Retinal pigment epithelial cell (primary cell): ENCODE results near the gene SLC29A1.

Experiments used
- DNase-seq: peaks from one replicate; pipeline ENCODE4 v3.0.0-alpha.2; 2010; ENCODE audit warnings: low read depth
- H3K4me3 ChIP-seq: 2 replicates; pipeline ENCODE4 v1.5.1; 2011; ENCODE audit warnings: mild to moderate bottlenecking, low read length, control low read depth, moderate library complexity
- TF ChIP-seq, protein P1 (sequence below): conservative IDR thresholded peaks from 2 replicates; pipeline ENCODE4 v1.5.1; 2011; ENCODE audit warnings: low read depth, low read length, control low read depth, inconsistent platforms

SLC29A1 gene

DNA sequence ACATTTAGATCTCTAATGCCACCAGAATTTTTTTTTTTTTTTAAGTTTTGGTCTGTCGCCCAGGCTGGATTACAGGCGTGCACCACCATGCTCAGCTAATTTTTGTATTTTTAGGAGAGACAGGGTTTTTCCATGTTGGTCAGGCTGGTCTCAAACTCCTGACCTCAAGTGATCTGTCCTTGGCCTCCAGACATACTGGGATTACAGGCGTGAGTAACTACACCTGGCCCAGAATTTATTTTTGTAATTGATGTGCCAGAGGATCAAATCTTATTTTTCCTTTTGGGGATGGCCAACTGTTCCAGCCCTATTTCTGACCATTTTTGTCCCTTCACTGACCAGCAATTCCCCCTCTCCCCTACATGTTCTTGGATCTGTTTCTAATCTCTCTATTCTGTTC lies 24.7 kb upstream of the SLC29A1 start:
- TF ChIP-seq, protein P1, sequence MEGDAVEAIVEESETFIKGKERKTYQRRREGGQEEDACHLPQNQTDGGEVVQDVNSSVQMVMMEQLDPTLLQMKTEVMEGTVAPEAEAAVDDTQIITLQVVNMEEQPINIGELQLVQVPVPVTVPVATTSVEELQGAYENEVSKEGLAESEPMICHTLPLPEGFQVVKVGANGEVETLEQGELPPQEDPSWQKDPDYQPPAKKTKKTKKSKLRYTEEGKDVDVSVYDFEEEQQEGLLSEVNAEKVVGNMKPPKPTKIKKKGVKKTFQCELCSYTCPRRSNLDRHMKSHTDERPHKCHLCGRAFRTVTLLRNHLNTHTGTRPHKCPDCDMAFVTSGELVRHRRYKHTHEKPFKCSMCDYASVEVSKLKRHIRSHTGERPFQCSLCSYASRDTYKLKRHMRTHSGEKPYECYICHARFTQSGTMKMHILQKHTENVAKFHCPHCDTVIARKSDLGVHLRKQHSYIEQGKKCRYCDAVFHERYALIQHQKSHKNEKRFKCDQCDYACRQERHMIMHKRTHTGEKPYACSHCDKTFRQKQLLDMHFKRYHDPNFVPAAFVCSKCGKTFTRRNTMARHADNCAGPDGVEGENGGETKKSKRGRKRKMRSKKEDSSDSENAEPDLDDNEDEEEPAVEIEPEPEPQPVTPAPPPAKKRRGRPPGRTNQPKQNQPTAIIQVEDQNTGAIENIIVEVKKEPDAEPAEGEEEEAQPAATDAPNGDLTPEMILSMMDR: no peak
- H3K4me3 ChIP-seq: no peak overlapping the region
- DNase-seq: no peak

DNA sequence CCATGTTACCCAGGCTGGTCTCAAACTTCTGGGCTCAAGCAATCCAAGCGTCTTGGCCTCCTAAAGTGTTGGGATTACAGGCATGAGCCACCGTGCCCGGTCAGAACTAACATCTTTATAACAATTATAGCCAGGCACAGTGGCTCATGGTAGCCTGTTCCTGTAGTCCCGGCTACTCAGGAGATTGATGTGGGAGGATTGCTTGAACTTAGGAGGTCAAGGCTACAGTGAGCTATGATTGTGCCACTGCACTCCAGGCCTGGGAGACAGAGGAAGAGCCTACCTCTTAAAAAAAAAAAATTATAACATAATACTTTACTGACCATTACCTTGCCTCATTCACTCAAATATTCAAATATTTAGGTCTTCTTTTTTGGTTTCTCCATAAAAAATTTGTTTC lies 23.5 kb upstream of the SLC29A1 start:
- no peak overlapping the region for H3K4me3 ChIP-seq
- TF ChIP-seq, protein P1: no peak
- no peak for DNase-seq

DNA sequence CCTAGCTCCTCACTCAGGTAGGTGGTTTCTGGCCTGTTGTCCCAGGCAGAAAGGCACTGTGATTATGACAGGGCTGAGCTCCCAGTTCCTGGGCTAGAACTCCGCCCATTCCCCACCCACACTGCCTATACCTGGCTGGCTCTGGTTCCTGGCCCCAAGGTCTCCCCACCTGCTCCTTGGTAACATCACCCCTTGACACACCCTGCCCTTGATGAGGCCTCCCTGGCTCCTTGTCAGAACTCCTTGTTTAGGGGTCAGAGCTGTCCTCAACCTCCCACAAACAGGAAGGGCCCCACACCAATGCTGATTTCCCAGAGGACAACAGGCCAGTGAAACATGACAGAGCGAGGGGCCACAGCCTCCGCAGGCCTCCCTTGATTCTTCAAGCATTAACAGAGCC lies 22.2 kb upstream of the SLC29A1 start:
- DNase-seq: no peak
- no peak overlapping the region for H3K4me3 ChIP-seq
- TF ChIP-seq, protein P1: no peak

DNA sequence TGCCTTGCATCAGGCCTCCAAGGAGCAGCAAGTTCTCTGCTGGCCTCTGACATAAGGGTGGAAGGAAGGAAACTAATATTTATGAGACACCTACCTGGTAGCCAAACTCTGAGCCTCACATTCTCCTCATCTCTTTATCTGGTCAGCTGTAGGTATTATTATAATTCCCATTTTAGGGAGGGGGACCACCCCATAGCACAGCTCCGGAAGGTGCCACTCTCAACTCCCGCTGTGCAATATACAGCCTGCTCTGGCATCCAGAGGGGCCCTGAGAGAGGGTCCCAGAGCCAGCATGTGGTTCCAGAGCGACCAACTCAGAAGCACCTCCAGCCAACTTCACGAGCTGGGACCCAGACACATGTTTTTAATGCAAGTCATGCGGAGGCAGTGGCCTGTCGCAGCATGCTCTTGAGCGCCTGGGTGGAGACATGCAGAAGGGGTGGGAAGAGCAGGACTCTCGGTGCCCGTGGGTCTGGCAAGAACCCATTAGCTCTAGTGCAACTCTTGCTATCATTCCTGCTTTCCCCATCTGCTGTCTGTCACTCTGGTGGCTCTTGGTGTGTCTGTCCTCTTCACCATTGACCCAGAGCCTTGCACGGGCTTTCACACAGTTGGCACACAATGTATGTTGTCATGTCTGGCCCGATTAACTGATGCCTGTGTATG lies 21.6 kb upstream of the SLC29A1 start:
- no peak for DNase-seq
- TF ChIP-seq, protein P1: no peak
- H3K4me3 ChIP-seq: no peak overlapping the region

DNA sequence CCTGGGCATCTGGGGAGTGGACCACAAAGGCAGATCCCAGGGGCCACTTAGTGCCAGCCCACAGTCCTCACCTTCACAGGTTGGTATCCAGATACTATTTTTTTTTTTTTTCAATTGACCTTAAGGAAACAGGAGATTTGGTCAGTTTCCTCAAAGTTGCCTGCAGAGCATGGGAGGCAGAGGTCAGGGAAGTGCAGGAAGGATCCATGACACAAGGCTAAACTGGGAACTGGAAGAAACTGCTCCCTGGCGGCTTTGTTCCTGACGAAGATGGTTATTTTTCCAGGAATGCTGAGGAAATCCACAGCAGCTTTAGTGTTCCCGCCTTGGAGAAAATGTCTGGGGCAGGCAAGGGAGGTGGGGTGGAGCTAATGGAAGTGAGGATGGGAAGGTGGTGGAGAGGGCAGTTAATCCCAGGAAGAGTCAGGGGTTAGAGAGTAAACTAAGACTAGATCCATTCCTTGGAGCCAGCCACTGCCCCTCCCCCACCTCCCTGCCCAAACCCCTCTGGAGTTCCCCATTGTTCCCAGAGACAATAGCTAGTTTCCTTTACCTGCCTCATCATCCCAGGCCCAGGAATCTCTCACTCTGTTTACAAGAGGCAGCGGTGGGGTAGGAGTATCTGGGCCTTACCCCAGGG lies 20.9 kb upstream of the SLC29A1 start:
- H3K4me3 ChIP-seq: no peak overlapping the region
- DNase-seq: no peak
- TF ChIP-seq, protein P1: no peak

DNA sequence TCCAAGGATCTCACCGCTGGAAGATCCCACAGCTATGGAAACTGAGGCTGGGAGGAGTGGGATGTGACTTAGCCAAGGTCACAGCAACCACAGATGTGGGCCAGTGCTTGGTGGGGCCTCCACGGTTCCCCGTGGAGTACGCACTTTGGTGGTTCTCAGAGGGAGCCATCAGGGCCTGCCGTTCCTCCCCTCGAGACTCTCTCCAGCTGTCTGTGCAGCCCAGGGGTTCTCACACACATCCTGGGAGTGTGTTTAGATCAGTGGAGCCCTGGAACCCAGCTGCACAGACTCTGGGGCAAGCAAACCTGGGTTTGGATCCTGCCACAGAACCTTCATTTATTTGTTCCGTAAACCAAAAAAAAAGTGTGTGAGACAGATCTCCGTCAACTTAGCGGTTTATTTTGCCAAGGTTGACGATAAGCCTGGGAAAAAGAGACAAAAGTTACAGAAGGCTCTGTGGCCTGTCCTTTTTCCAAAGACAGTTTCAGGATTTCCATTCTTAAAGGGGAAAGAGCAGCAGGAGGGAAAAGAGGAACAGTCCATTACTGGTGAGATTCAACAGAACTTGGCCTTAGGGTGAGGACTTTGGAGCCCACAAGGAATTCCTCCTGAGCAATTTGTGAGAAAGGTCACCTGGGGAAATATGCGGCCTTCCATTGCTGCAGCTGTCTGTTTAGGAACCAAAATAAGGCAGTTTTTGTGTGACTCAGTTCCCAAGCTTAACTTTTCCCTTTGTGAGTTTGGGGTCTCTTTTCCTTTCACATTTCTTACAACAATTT lies 20.2 kb upstream of the SLC29A1 start:
- DNase-seq: no peak
- no peak overlapping the region for H3K4me3 ChIP-seq
- TF ChIP-seq, protein P1: no peak
